ENCODE measurements around the gene CNN2. TPM values are rescaled to one million over a fixed set of nuclear protein-coding genes. Genes with fewer than 3 reads are reported as not detected.

The CNN2 gene
- total RNA-seq, 4 donors from 2014 or later = 2.2 to 10.1 (median 4.1) TPM

GRCh38 chr19:1008268-1009040 lies 18.0 kb upstream of the CNN2 start:
- Histone ChIP-seq H3K27ac (no peak overlapping the region), H3K4me3 (no peak overlapping the region), H3K27me3 (peaks cover 0 to 4% (median 0%) of the 10 kb centered on the region in 3 donors), H3K9me3 (no peaks in the 10 kb centered on the region), H3K4me1 (no peaks in the 10 kb centered on the region), H3K36me3 (peaks cover 0 to 38% of the 10 kb centered on the region in 2 donors)
- in situ Hi-C loops (cut with MboI; ENCODE audit: low sequenced_read_pairs in 4 of 4) (no loop called here), intact Hi-C loops (cut with DNase I; ENCODE audit: low total_unique reads) (no loop called here)
- ATAC-seq = no peak
- TF ChIP-seq CTCF (IDR thresholded peaks at IDR 0.05 in 4 of 5, conservative IDR thresholded peaks at IDR 0.05 in 1 of 5) (no peak), POLR2A (IDR thresholded peaks at IDR 0.05) (no peak)
- no peak for DNase-seq

DNA sequence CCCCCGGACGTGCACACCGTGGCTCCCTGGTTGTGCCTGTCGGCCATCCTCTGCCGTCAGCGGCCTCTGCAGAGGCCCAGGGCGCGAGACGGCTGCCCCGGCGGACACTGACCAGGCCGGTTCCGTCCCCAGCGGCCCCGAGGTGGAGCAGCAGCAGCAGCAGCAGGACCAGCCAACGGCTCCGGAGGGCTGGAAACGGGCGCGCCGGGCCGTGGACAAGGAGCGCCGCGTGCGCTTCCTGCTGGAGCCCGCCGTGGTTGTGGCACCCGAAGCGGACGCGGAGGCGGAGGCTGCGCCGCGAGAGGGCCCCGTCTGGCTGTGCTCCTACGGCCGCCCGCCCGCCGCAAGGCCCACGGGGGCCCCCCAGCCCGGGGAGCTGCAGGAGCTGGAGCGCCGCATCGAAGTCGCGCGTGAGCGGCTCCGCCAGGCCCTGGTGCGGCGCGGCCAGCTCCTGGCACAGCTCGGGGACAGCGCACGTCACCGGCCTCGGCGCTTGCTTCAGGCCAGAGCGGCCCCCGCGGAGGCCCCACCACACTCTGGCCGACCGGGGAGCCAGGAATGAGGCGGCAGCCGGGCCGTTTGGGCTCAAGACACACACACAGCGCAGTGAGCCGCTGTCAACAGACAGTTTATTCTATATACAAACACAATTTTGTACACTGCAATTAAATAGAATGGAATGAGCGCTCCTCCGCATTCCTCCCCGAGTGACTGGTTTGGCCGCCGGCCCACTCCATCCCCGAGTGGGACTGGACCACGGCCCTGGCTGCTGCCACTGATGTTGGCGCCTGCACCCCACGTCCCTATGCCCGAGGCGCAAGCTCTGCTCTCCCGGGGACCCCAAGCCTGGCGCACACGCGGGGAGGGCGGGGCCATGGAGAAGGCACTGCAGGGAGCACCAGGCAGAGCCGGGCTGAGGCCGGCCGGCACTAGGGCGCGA lies 17.1 kb upstream of the CNN2 start:
- Histone ChIP-seq H3K4me3 (no peak overlapping the region), H3K27ac (no peak overlapping the region)
- in situ Hi-C loops (cut with MboI; ENCODE audit: low sequenced_read_pairs in 4 of 4) = no loop called here

GRCh38 chr19:1009981-1010538 lies 16.3 kb upstream of the CNN2 start:
- Histone ChIP-seq H3K27me3 (no peaks in the 10 kb centered on the region), H3K4me1 (peaks cover 2 to 5% of the 10 kb centered on the region in 2 donors), H3K36me3 (peaks cover 0 to 43% of the 10 kb centered on the region in 2 donors), H3K27ac (no peak overlapping the region), H3K9me3 (no peaks in the 10 kb centered on the region), H3K4me3 (no peak overlapping the region)
- in situ Hi-C loops (cut with MboI; ENCODE audit: low sequenced_read_pairs in 4 of 4) (no loop called here), intact Hi-C loops (cut with DNase I; ENCODE audit: low total_unique reads) (no loop called here)
- DNase-seq = no peak
- ATAC-seq = no peak
- TF ChIP-seq POLR2A (IDR thresholded peaks at IDR 0.05) (no peak), CTCF (IDR thresholded peaks at IDR 0.05 in 4 of 5, conservative IDR thresholded peaks at IDR 0.05 in 1 of 5) (no peak)

More for the DNA sequence above, 17.1 kb upstream of the CNN2 start:
- intact Hi-C loops (cut with DNase I; ENCODE audit: low total_unique reads) = no loop called here
- H3K9me3 ChIP-seq = no peaks in the 10 kb centered on the region
- DNase-seq = no peak
- TF ChIP-seq CTCF (IDR thresholded peaks at IDR 0.05 in 4 of 5, conservative IDR thresholded peaks at IDR 0.05 in 1 of 5) (no peak), POLR2A (IDR thresholded peaks at IDR 0.05) (no peak)
- H3K4me1 ChIP-seq = no peaks in the 10 kb centered on the region
- H3K27me3 ChIP-seq = peaks cover 0 to under 1% (median 0%) of the 10 kb centered on the region in 3 donors
- H3K36me3 ChIP-seq = peaks cover 0 to 43% of the 10 kb centered on the region in 2 donors
- ATAC-seq = no peak

GRCh38 chr19:1010586-1011510 lies 15.6 kb upstream of the CNN2 start:
- peaks cover 9 to 13% of the 10 kb centered on the region in 2 donors for H3K4me1 ChIP-seq
- in situ Hi-C loops (cut with MboI; ENCODE audit: low sequenced_read_pairs in 4 of 4) = no loop called here
- DNase-seq (no peak), ATAC-seq (no peak)
- intact Hi-C loops (cut with DNase I; ENCODE audit: low total_unique reads) = no loop called here
- TF ChIP-seq CTCF (IDR thresholded peaks at IDR 0.05 in 4 of 5, conservative IDR thresholded peaks at IDR 0.05 in 1 of 5) (no peak), POLR2A (IDR thresholded peaks at IDR 0.05) (no peak)
- no peak overlapping the region for H3K27ac ChIP-seq
- H3K9me3 ChIP-seq = no peaks in the 10 kb centered on the region
- H3K36me3 ChIP-seq = peaks cover 0 to 43% of the 10 kb centered on the region in 2 donors
- no peaks in the 10 kb centered on the region for H3K27me3 ChIP-seq
- no peak overlapping the region for H3K4me3 ChIP-seq

All from gastrocnemius medialis (tissue), 4 donors.